H9 (cell line): ENCODE measurements around the gene PDIA6. TPM values are rescaled to one million over a fixed set of nuclear protein-coding genes. Genes with fewer than 3 reads are reported as not detected.

Source experiments
- DNase-seq: peaks from one replicate; pipeline ENCODE4 v3.0.0-alpha.2; 2017
- H2AFZ ChIP-seq: one replicate; pipeline ENCODE4 v1.6.1; 2013; ENCODE audit warnings: mild to moderate bottlenecking, low read length, control low read depth, moderate library complexity
- H2AK5ac ChIP-seq: 2 replicates; pipeline ENCODE4 v1.6.1; 2013; ENCODE audit warnings: low read length, control low read depth, mixed read lengths; ENCODE audit not compliant: insufficient read length
- H2BK120ac ChIP-seq: one replicate; pipeline ENCODE4 v1.6.1; 2013; ENCODE audit warnings: low read depth, mild to moderate bottlenecking, low read length, control low read depth, inconsistent platforms; ENCODE audit not compliant: poor library complexity, severe bottlenecking
- H2BK12ac ChIP-seq: 2 replicates; pipeline ENCODE4 v1.6.1; 2013; ENCODE audit warnings: low read length, control low read depth, mixed read lengths, low read depth; ENCODE audit not compliant: insufficient read length
- H2BK15ac ChIP-seq: 2 replicates; pipeline ENCODE4 v1.6.1; 2013; ENCODE audit warnings: low read depth, low read length, control low read depth
- H2BK20ac ChIP-seq: one replicate; pipeline ENCODE4 v1.6.1; 2013; ENCODE audit warnings: low read depth, mild to moderate bottlenecking, low read length, control low read depth, inconsistent platforms; ENCODE audit not compliant: poor library complexity, severe bottlenecking
- H2BK5ac ChIP-seq: 2 replicates; pipeline ENCODE4 v1.6.1; 2013; ENCODE audit warnings: low read length, control low read depth, mixed read lengths; ENCODE audit not compliant: insufficient read length
- H3K14ac ChIP-seq: 2 replicates; pipeline ENCODE4 v1.6.1; 2013; ENCODE audit warnings: low read length, control low read depth; ENCODE audit not compliant: insufficient read depth
- H3K18ac ChIP-seq: 2 replicates; pipeline ENCODE4 v1.6.1; 2013; ENCODE audit warnings: low read depth, mild to moderate bottlenecking, mixed read lengths, low read length, control low read depth; ENCODE audit not compliant: insufficient read length
- H3K23ac ChIP-seq: 2 replicates; pipeline ENCODE4 v1.6.1; 2013; ENCODE audit warnings: low read length, control low read depth, mixed read lengths, low read depth; ENCODE audit not compliant: insufficient read length
- H3K23me2 ChIP-seq: 2 replicates; pipeline ENCODE4 v1.6.1; 2013; ENCODE audit warnings: low read depth, mild to moderate bottlenecking, mixed read lengths, low read length, control low read depth; ENCODE audit not compliant: insufficient read length, poor library complexity, severe bottlenecking
- H3K27ac ChIP-seq: 2 replicates; pipeline ENCODE4 v1.5.1; 2013; ENCODE audit warnings: low read length, control low read depth, mixed read lengths, low read depth; ENCODE audit not compliant: insufficient read length
- H3K27me3 ChIP-seq: 2 replicates; pipeline ENCODE4 v1.6.1; 2013; ENCODE audit warnings: low read length, control low read depth, inconsistent platforms; ENCODE audit not compliant: insufficient read depth
- H3K4ac ChIP-seq: 2 replicates; pipeline ENCODE4 v1.6.1; 2013; ENCODE audit warnings: low read depth, mild to moderate bottlenecking, control low read depth, inconsistent platforms, low read length, moderate library complexity
- H3K4me1 ChIP-seq: 2 replicates; pipeline ENCODE4 v1.6.1; 2013; ENCODE audit warnings: low read length, control low read depth, inconsistent platforms; ENCODE audit not compliant: insufficient read depth
- H3K4me2 ChIP-seq: 2 replicates; pipeline ENCODE4 v1.6.1; 2013; ENCODE audit warnings: low read length, control low read depth, mixed read lengths; ENCODE audit not compliant: insufficient read length, insufficient read depth
- H3K56ac ChIP-seq: 2 replicates; pipeline ENCODE4 v1.6.1; 2013; ENCODE audit warnings: low read depth, mild to moderate bottlenecking, mixed read lengths, low read length, control low read depth; ENCODE audit not compliant: insufficient read length
- H3K79me1 ChIP-seq: 2 replicates; pipeline ENCODE4 v1.6.1; 2013; ENCODE audit warnings: low read depth, mild to moderate bottlenecking, moderate library complexity, low read length, control low read depth, inconsistent platforms; ENCODE audit not compliant: insufficient read depth, poor library complexity, severe bottlenecking
- H3K79me2 ChIP-seq: 2 replicates; pipeline ENCODE4 v1.6.1; 2013; ENCODE audit warnings: low read length, control low read depth, inconsistent platforms; ENCODE audit not compliant: insufficient read depth
- H3K9ac ChIP-seq: 2 replicates; pipeline ENCODE4 v1.6.1; 2013; ENCODE audit warnings: low read length, control low read depth, mixed read lengths; ENCODE audit not compliant: insufficient read length; ENCODE audit errors: extremely low read depth
- H3K9me3 ChIP-seq: one replicate; pipeline ENCODE4 v1.6.1; 2013; ENCODE audit warnings: low read depth, low read length, inconsistent platforms; ENCODE audit not compliant: control insufficient read depth
- H3T11ph ChIP-seq: one replicate; pipeline ENCODE4 v1.6.1; 2013; ENCODE audit warnings: mild to moderate bottlenecking, low read length, control low read depth, inconsistent platforms
- H4K20me1 ChIP-seq: one replicate; pipeline ENCODE4 v1.6.1; 2013; ENCODE audit not compliant: control insufficient read depth, insufficient read length, insufficient read depth
- H4K5ac ChIP-seq: 2 replicates; pipeline ENCODE4 v1.6.1; 2013; ENCODE audit warnings: low read depth, mild to moderate bottlenecking, mixed read lengths, low read length, control low read depth; ENCODE audit not compliant: insufficient read length
- H4K8ac ChIP-seq: replicated peaks from 2 replicates; pipeline ENCODE4 v1.6.1; 2013; ENCODE audit warnings: low read length, control low read depth, mixed read lengths, low read depth; ENCODE audit not compliant: insufficient read length
- H4K91ac ChIP-seq: 2 replicates; pipeline ENCODE4 v1.6.1; 2013; ENCODE audit warnings: low read depth, mild to moderate bottlenecking, moderate library complexity, mixed read lengths, low read length, control low read depth; ENCODE audit not compliant: insufficient read length
- H3K27ac Mint-ChIP-seq, 3 experiments: 2 replicates in 2 of 3; 3 replicates in 1 of 3; pipeline ENCODE4 v1.8.0; 2020 to 2021; ENCODE audit warnings: mixed read lengths in 3 of 3, mild to moderate bottlenecking in 1 of 3, moderate library complexity in 1 of 3
- H3K27me3 Mint-ChIP-seq: 2 replicates; pipeline ENCODE4 v1.8.0; 2021; ENCODE audit warnings: low read depth, mild to moderate bottlenecking, moderate library complexity, mixed read lengths
- H3K36me3 Mint-ChIP-seq, 3 experiments: 2 replicates in 2 of 3; 3 replicates in 1 of 3; pipeline ENCODE4 v1.8.0; 2020 to 2021; ENCODE audit warnings: low read depth in 3 of 3, mixed read lengths in 3 of 3; ENCODE audit not compliant: insufficient read depth in 1 of 3
- H3K4me1 Mint-ChIP-seq, 2 experiments: 2 replicates each; pipeline ENCODE4 v1.8.0; 2020; ENCODE audit warnings: mixed read lengths in 2 of 2
- H3K4me3 Mint-ChIP-seq, 2 experiments: 2 replicates in 1 of 2; 3 replicates in 1 of 2; pipeline ENCODE4 v1.8.0; 2020 to 2021; ENCODE audit warnings: mild to moderate bottlenecking in 2 of 2, mixed read lengths in 2 of 2, moderate library complexity in 1 of 2
- H3K9me3 Mint-ChIP-seq, 2 experiments: 2 replicates in 1 of 2; 3 replicates in 1 of 2; pipeline ENCODE4 v1.8.0; 2020; ENCODE audit warnings: mild to moderate bottlenecking in 2 of 2, mixed read lengths in 2 of 2, moderate library complexity in 1 of 2
- WGBS: extraction: QIAGEN DNeasy Blood & Tissue Kit; methylation state at CpG from one replicate; pipeline ENCODE4 v1.1.7; 2013; ENCODE audit warnings: missing lambda C conversion rate, low lambda C conversion rate, mixed read lengths; ENCODE audit not compliant: insufficient read length; ENCODE audit errors: extremely low coverage; 5-methylcytosine and 5-hydroxymethylcytosine counted together
- total RNA-seq: library from RNA; stranded (reverse); gene quantifications from 2 replicates; pipeline ENCODE4 v1.2.1, GENCODE V29; 2021
- TF ChIP-seq, protein P1 (sequence below): fragments of 200-600 bp; sonication (generic); conservative IDR thresholded peaks from 3 replicates; pipeline ENCODE4 v1.8.0; 2021; ENCODE audit warnings: antibody characterized with exemption, mild to moderate bottlenecking

PDIA6 gene
- total RNA-seq, 1 experiment from 2014 or later: 301 TPM

DNA sequence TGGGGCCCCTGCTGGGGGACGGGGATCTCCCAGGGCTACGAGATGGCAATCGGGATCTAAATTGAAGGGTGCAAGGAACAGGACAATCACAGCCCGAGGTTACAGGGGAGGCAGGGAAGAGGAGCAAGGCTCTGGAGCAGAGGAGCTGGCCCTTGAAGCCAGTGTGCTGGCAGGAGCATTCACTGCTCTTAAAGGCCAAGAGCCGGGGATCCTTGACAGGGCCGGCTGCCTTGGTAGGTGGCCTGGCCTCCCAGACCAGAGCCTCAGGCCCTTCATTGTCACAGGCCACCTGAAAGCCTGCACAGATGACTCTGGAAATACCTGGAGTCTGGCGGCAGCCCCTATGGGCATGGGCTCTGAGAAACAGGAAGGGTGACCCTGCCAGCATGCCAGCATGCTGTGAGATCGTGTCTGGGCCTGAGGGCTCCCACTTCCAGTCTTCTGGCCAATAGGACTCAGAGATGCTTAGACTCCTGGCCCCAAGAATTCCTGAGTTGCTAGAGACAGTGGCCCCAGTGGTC is 38.7 kb downstream of the PDIA6 start:
- H4K8ac ChIP-seq: no peak overlapping the region
- H4K91ac ChIP-seq: no peak overlapping the region
- no peak overlapping the region for H2BK120ac ChIP-seq
- no CpG with 5 or more reads among the region's 8 CpGs for WGBS
- H3K4me1 ChIP-seq: no peaks in the 10 kb centered on the region
- Mint-ChIP-seq H3K4me1 (peaks cover 4 to 11% of the 10 kb centered on the region in 2 experiments; a peak in 3 of 4 replicates), H3K4me3 (no peak overlapping the region), H3K27me3 (peaks cover 3% of the 10 kb centered on the region; the same call in 1 of the 2 replicates), H3K9me3 (no peaks in the 10 kb centered on the region; a peak in 1 of 5 replicates), H3K36me3 (peaks cover 2 to 3% (median 3%) of the 10 kb centered on the region in 3 experiments; a peak in 4 of 7 replicates), H3K27ac (peak overlapping the region in 2 of 3 experiments; percentile 44 to 57; a peak in 1 of 7 replicates)
- no peaks in the 10 kb centered on the region for H4K20me1 ChIP-seq
- no peak overlapping the region for H2BK12ac ChIP-seq
- H3K4me2 ChIP-seq: no peak overlapping the region
- no peak overlapping the region for H2BK5ac ChIP-seq
- no peak overlapping the region for H3K23ac ChIP-seq
- no peak overlapping the region for H2AFZ ChIP-seq
- H3K79me2 ChIP-seq: no peaks in the 10 kb centered on the region
- no peak for DNase-seq
- no peak overlapping the region for H3K9ac ChIP-seq
- no peaks in the 10 kb centered on the region for H3K23me2 ChIP-seq
- H3K14ac ChIP-seq: no peak overlapping the region
- H3K4ac ChIP-seq: no peak overlapping the region
- no peak overlapping the region for H3K18ac ChIP-seq
- H3K9me3 ChIP-seq: no peaks in the 10 kb centered on the region
- H2BK20ac ChIP-seq: no peak overlapping the region
- H3K56ac ChIP-seq: no peak overlapping the region
- no peaks in the 10 kb centered on the region for H3K27me3 ChIP-seq
- H3K79me1 ChIP-seq: no peaks in the 10 kb centered on the region
- no peak overlapping the region for H2AK5ac ChIP-seq
- no peak overlapping the region for H3K27ac ChIP-seq
- TF ChIP-seq, protein P1, sequence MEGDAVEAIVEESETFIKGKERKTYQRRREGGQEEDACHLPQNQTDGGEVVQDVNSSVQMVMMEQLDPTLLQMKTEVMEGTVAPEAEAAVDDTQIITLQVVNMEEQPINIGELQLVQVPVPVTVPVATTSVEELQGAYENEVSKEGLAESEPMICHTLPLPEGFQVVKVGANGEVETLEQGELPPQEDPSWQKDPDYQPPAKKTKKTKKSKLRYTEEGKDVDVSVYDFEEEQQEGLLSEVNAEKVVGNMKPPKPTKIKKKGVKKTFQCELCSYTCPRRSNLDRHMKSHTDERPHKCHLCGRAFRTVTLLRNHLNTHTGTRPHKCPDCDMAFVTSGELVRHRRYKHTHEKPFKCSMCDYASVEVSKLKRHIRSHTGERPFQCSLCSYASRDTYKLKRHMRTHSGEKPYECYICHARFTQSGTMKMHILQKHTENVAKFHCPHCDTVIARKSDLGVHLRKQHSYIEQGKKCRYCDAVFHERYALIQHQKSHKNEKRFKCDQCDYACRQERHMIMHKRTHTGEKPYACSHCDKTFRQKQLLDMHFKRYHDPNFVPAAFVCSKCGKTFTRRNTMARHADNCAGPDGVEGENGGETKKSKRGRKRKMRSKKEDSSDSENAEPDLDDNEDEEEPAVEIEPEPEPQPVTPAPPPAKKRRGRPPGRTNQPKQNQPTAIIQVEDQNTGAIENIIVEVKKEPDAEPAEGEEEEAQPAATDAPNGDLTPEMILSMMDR: no peak
- no peak overlapping the region for H2BK15ac ChIP-seq
- H4K5ac ChIP-seq: no peak overlapping the region
- no peak overlapping the region for H3T11ph ChIP-seq
